Iris pigment epithelial cell (primary cell): ENCODE data around the gene GABBR2.

Experiments
- DNase-seq: peaks from one replicate; pipeline ENCODE4 v3.0.0-alpha.2; 2011; ENCODE audit warnings: low read depth

GABBR2 gene

DNA sequence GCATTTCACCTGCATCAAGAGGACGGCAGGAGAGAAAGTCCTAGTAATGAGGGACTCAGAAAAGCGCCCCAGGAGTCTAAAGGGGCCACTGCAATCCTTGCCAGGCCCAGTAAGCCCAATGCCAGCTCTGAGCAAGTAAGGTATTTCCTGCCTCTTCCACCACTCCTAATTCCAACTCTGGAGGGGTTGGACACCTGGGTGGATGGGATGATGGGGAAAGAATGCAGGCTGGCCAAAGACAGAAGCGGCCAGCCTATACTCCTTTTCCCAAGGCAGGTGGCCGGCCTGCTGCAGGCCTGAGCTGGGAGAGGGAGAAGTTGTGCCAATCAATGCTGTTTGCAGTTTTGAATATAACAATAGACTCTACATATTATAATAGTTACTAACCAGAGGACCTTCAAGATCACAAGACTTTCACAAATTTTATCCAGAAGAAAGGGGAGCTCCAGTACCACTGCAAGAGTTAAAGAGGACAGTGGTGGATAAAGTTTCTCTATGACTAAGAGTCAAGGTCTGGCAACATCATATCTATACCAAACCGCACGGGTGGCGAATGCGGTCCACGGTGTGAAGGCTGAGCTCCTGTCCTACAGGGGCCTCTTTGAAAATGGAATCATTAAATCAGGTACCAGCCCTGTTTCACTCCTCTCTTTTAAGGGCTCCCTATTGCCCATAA, 338.3 kb downstream of the GABBR2 start:
- no peak for DNase-seq

DNA sequence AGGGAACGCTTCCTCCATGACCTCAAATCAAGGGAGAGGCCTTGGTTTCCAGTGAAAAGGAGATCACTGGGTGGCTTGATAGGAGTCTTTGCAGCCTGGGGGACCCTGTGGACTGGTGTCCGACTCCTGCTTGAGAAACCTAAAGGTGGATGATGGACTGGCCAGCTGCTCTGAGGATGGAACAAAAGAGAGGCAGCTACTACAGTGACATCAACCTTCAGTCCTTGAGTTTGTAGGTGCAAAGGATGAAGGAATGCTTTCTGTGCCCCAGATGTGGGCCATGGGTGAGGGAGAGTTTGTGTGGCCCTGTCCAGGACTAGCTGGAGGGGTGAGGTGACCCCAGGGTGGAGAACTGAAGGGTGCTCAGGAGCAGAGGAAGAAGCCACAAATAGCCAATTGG, 338.8 kb downstream of the GABBR2 start:
- DNase-seq, result no peak

DNA sequence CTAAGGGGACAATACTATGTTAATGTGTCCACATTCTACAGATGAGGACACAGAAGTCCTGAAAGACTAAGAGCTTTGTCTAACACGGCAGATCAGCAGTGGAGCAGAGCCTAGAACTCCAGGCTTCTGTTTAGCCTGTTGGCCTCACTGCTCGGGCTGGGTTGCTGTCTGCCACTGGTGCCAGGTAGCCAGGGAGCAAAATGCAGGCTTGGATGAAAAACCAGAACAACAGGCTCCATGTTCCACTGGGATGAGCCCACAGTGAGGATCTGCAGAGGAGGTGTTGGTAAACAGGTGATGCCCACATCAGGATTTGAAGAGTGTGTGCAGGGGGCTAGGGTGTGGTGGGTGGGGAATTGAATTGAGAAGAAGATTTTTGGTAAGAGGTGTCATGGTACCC, 339.3 kb downstream of the GABBR2 start:
- DNase-seq, result no peak

DNA sequence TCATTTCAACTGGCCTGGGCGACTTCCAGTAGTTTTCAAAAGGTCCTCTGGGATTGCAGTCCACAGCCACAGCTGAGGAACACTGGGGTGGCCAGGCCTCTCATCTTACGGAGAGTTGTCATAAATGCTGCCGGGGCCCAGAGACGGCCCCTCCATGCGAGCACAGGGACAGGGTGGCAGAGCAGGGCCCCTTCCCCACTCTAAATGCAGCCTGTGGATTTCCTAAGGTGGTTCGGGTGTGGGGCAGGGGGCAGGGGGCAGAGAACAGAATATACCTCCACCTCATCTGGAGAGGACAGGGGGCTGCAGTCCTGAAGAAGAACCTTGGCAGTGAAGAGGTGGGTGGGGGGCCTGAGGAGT, 339.7 kb downstream of the GABBR2 start:
- DNase-seq, result no peak

DNA sequence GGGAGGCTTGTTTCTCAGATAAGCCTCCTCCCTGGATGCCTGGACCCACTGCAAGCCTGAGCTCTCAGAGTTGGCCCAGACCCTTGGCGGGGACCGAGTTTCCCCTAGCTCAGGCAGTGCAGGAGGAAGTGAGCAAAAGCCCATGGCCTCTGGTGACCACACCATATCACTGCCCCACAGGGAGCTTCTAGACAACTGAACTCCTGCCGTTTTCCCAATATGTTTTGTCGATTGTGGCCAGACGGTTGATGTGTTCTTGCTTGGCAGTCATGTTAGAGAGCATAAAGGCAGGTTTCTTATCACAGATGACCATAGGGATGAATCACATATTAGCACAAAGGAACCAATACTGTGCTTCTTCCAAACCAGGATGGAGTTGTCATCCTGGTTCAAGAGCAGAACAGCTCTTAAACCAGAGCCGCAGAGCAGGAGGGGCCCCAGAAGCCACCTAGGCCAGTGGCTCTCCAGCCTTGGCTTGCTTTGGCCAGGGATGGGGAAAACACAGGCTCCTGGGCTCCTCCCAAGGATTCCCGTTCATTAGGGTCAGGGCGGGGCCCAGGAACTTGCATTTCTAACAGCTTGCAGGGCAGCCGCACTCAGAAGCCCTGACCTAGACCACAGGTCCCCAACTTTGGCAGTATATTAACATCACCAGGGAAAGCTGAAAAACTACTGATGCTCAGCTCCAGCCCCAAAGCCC, 340.2 kb downstream of the GABBR2 start:
- no peak for DNase-seq

DNA sequence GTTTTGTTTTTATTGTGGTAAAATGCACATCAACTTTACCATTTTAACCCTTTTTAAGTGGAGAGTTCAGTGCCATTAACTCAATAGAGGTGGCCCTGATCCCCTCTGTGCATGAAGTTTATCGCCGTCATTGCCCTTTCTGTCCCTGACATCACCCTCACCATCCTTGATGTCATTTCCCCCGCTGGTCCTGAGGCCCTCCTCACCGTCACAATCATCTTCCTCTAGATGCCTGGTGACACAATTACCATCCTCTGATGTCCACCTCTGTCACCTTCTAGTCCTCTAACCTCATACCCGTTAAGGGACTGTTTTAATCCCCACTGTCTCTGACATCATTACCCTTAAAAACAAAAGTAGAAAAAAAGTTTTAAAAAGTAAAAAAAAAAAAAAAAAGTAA, 340.8 kb downstream of the GABBR2 start:
- no peak for DNase-seq

DNA sequence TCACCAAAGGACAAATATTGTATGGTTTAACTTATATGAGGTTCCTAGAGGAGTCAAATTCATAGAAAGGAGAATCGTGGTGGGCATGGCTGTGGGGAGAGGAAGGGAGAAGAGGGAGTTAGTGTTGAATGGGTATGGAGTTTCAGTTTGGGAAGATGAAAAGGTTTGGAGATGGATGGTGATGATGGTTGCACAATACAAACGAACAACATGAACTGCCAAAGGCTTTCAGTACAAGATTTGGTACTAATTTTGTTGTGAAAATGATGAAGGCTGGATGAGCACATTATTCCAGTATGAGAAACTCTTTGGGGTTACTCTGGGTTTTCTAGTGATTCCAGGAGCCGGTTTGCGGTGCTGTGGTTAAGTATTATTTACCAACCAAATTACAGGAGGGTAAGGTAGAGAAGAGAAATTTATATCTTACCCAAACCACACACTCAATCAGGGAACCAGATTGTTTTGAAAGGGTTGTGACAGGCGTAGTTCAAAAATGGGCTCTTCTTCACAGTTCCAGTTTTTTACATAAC, 341.3 kb downstream of the GABBR2 start:
- no peak for DNase-seq

DNA sequence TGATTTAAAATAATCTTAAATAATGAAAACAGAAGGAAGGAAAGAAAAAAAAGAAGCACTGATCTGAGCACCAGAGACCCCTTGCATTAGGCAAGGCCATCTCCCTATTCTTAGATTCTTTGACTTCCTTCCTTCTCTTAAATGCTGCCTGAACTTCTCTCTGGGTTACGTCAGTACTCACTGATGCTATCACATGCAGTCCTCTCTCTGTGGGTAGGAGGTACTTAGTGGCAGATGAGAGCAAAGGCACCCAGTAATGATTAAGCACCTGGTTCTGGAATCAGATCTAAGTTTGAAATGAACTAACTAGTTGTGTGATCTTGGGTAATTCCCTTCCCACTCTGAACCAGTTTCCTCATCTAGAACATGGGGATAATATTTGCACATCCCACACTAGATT, 343.0 kb downstream of the GABBR2 start:
- DNase-seq, result no peak

DNA sequence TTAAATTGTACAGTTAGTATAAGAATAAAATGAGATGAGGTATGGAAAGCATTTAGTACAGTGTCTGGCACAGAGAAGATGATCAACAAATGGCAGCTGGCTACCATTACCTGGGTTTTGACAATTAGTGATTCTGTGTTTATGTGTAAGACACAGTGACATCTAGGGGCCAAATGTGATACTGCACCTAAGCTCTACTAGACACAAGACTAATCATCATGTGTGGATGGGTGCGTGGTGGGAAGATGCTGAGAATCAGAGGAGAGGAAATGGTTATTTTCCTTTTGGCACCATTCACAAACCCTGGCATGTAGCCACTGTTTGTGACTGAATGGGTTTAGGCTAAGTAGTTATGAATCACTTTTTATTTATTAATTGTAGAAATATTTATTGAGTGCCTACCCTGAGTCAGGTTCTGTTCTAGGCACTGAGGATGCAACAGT, 343.5 kb downstream of the GABBR2 start:
- DNase-seq, result peak; percentile 68

DNA sequence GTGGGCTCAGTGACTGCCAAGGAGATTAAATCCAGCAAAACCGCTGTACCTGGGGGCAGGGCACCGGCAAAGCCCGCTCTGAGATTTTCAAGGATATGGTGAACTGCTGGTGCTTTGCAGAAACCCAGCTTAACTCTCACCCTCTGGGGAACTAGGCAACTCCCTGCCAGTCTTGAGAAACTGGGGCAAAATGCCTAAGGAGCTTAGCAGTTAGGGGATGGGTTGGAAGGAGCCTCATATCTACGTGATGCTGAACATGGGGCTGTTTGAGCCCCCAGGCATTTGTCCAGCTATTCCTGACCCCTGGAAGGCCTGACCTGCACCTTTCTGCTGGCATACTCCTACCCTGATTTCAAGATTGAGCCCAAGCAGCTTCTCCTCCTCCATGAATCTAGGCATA, 344.6 kb downstream of the GABBR2 start:
- DNase-seq, result no peak

DNA sequence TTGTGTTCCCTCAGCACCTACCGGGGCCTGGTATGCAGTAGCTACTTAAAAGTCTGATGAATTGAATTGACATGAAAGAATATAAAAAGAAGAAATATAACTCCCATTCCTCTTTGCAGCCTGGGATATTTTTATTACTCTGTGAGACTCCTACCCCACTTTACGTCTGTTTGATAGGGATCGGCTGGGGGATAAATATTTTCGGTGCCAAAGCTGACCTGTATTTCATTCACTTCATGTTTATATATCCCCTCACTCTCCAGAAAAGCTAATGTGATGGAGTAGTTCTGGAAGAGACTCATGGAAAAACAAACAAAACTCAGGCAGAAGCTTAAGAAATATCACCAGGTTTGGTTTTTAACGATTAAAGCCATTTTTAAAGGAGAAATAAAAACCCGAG, 345.1 kb downstream of the GABBR2 start:
- DNase-seq, result no peak

DNA sequence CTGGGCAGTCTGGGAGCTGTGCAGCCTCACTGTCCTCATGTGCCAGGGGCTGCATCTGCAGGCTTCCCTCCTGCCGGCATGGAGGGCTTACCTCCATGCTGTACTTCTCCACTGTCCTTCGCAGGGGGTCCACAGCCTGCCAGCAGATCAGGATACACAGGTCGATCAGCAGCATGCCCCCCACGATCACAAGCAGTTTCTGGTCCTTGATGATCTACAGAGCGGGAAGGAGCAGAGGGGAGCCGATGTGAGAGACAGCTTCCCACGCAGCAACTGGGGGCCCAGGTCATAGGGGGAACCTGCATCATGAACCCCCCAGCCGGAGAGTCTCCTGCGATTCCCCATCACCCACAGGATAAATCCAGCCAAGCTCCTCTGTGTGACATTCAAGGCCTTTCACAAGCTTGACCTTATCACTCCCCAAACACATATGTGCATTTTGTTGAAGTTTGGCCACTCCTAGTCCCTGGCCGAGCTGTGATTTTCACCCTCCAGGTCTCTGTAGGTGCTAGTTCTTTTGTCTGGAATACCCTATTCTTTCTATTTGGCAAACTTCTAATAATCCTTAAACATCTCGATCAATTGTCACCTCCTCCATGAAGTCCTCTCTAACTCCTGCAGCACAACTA, 346.0 kb downstream of the GABBR2 start:
- no peak for DNase-seq

DNA sequence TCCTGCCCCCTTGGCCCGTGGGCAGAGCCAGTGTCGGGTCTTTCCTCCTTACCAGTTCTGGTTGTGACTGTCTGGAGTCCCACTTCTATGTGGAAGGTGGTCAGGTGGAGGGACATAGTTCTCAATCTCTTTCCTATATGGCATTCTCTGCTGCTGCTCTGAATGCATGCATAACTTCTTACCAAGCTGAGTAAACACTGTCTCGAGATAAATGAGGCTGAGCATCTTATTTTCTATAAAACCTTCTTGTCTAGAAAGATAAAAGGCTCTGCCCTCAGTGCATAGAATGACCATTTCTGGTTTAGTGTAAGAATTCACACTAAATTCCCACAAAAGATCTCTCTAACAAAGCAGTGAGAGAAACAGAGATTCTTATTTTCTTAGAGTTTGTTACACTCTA, 347.1 kb downstream of the GABBR2 start:
- DNase-seq, result no peak

DNA sequence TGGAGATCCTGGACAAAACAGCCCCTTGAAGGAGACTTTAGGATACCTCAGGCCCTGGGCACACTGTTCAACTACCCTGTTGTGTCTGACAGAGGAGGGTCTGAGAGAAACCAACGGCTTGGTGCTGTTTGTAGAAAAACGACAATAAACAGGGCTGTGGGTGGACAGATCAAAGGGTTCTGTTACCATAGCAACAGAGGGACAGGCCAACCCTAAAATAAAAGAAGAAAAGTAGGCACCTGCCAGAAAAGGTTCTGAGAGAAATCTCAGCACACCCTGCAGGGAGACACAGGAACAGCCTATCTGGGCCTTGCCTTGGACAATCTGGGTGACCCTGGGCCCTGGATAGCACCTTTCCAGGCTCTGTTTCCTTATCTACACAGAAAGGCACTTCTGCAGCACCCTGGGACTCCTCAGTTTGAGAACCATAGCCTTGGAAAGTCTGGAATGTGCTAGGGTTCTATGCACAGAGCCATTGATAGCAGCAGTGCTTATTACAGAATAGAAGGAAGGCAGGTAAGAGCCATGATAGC, 348.5 kb downstream of the GABBR2 start:
- no peak for DNase-seq

DNA sequence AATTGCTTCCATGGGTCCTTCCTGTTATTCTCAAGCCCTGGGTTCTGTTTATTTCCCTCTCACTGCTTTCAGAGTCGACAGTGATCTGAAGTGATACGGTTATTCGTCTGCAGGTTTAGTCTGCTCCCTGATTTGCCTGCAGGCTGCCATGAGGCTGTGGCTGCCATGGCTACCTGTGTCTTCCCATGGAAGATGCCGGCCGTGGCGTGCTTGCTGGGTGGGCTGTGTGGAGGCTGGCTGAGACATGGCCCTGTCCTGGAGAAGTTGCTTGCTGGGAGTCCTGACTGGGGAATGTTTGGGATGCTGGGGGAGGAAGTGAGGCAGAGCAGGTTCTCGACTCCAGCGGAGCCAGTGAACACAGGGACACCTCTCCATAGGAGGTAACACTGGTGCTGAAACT, 349.2 kb downstream of the GABBR2 start:
- no peak for DNase-seq

DNA sequence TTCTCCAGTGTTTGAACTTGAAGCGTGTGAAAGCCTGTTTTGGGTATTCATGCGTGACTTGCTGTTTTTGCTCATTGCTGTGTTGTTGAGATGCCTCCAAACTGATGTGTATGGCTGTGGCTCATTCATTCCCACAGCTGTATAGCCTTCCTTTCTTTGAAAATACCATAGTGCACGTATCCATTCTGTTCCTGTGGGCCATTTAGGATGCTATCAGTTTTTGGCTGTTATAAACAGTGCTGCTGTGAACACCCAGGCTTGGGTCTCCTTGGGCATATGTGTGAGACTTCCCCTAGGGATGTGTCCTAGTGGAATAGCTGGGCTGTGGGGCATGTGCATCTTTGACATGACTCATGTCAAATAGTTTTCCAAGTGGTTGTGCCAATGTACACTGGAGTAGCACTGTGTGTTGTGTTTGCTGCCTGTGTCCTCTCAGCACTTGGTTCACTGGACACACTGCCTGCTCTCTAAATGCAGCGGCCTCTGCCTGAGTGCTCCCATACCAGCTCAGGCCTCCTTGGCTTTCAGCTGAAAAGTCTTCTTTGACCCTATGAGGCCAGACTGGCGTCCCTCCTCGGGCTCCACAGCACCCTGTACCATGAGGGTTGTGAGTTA, 350.7 kb downstream of the GABBR2 start:
- DNase-seq, result peak; percentile 63

DNA sequence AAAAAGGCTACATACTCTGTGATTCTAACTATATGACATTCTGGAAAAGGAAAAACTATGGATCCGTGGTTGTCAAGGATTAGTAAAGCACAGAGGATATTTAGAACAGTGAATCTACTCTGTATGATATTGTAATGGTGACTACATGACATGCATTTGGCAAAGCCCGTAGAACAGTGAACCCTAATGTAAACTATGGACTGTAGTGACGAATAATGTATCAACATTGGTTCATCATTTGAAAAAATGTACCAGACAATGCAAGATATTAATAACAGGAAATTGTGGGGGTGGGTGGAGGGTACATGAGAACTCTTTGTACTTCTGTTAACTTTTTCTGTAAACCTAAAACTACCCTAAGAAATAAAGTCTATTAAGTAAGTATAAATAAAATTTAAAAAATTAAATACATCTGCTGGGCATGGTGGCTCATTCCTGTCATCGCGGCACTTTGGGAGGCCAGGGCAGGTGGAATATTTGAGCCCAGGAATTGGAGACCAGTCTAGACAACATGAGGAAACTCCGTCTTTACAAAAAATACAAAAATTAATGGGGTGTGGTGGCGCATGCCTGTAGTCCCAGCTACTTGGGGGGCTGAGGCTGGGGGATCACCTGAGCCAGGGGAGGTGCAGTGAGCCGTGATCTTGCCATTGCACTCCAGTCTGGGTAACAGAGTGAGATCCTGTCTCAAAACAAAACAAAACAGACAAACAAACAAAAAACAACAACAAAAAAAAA, 351.6 kb downstream of the GABBR2 start:
- DNase-seq, result peak; percentile 83

DNA sequence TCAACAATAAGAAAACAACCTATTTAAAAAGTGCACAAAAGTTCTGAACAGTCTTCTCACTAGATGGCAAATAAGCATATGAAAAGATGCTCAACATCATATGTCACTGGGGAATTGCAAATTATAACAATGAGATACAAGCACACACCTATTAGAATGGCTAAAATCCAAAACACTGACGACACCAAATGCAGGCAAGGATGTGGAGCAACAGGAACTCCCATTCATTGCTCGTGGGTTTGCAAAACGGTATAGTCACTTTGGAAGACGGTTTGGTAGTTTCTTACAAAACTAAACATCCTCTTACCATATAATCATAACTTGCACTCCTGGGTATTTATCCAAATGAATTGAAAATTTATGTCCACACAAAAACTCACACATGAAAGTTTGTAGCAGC, 352.4 kb downstream of the GABBR2 start:
- DNase-seq, result peak; percentile 75

DNA sequence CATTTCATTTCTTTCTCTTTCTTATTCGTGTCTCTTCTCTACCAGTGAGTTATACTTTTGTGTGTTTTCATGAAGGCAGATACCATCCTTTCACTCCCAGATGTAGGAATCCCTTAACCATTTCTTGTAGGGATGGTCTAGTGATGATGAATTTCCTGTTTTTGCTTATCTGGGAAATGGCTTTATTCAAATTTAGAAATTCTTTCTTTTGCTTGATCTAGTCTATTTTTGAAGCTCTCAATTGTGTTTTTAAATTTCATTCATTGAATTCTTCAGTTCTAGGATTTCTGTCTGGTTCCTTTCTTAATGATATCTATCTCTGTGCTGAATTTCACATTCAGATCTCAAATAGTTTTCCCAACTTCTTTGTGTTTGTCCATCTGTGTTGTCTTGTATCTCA, 357.4 kb downstream of the GABBR2 start:
- no peak for DNase-seq

DNA sequence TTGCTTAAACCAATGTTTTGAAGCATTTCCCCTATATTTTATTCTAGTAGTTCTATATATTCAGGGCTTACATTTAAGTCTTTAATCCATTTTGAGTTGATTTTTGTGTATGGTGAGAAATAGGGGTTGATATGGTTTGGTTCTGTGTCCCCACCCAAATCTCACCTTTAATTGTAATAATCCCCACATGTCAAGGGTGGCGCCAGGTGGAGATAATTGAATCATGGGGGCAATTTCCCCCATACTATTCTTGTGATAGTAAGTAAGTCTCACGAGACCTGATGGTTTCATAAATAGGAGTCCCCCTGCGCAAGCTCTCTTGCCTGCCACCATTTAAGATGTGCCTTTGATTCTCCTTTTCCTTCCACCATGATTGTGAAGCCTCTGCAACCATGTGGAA, 361.1 kb downstream of the GABBR2 start:
- DNase-seq, result no peak

DNA sequence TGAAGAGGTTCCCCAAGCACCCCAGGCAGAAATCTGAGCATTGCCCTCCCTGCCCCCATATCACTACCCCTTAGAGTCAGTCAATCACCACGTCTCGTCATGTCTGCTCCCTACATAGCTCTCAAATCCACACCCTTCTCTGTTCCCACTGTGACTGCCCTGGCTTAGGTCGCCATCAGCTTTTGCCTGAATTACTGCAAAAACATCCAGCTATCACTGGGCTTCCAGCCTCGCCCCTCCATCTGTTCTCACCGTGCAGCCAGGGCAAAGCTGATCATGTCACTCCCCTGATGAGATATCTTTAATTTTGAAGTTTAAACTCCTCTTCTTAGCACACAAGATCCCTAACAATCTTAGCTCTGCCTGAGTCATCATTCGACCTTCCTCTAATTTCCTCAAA, 363.7 kb downstream of the GABBR2 start:
- no peak for DNase-seq

DNA sequence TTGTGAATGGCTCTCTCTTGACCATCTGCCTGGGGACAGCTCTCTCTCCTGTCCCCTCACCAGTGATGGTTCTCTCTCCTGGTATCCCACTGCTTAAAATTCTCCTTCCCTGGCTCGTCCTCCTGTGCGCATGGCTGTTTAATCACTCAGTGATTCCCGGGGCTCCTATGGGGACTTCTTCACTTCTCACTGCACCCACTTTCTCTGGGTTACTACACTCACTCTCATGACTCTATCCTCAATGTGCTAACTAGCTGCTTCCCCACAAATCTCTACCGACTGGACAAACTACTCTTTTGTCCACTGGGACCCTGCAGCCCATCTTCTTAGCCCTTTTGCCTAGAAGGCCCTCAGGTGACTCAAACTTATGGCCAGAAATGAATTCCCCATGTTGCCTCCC, 364.2 kb downstream of the GABBR2 start:
- no peak for DNase-seq
